ENCODE data around the gene MYCBPAP.

MYCBPAP gene

GRCh38 chr17:50519141-50519834 is 11.0 kb downstream of the MYCBPAP start:
- DNase-seq = no peak

GRCh38 chr17:50520483-50520882 is 12.2 kb downstream of the MYCBPAP start:
- no peak for DNase-seq

- DNase-seq = no peak
Measured at GRCh38 chr17:50521514-50521913, 13.3 kb downstream of the MYCBPAP start.

GRCh38 chr17:50522766-50523165 is 14.5 kb downstream of the MYCBPAP start:
- DNase-seq = no peak

- DNase-seq = no peak
Measured at GRCh38 chr17:50523208-50523607, 15.0 kb downstream of the MYCBPAP start.

GRCh38 chr17:50524838-50525237 is 16.6 kb downstream of the MYCBPAP start:
- DNase-seq = no peak

GRCh38 chr17:50527155-50527762 is 19.0 kb downstream of the MYCBPAP start:
- no peak for DNase-seq

- no peak for DNase-seq
Measured at GRCh38 chr17:50527949-50528474, 19.8 kb downstream of the MYCBPAP start.

GRCh38 chr17:50529849-50530248 is 21.6 kb downstream of the MYCBPAP start:
- no peak for DNase-seq

GRCh38 chr17:50531428-50532025 is 23.3 kb downstream of the MYCBPAP start:
- DNase-seq = no peak

GRCh38 chr17:50532452-50533024 is 24.3 kb downstream of the MYCBPAP start, which contains the start of gene EPN3:
Gene EPN3 (plus strand): TSS chr17:50532735. CDS start chr17:50536557, 3,822 bp downstream.
- DNase-seq = no peak

GRCh38 chr17:50533185-50533584 is 24.9 kb downstream of the MYCBPAP start:
- DNase-seq = no peak

GRCh38 chr17:50533720-50534148 is 25.5 kb downstream of the MYCBPAP start:
- DNase-seq = no peak

- DNase-seq = no peak
Measured at GRCh38 chr17:50534222-50534978, 26.2 kb downstream of the MYCBPAP start.

GRCh38 chr17:50534979-50535326 is 26.7 kb downstream of the MYCBPAP start:
- DNase-seq = no peak

- no peak for DNase-seq
Measured at GRCh38 chr17:50535407-50535806, 27.2 kb downstream of the MYCBPAP start.

GRCh38 chr17:50536683-50537646 is 28.7 kb downstream of the MYCBPAP start:
- DNase-seq = no peak

- DNase-seq = no peak
Measured at GRCh38 chr17:50537721-50538548, 29.7 kb downstream of the MYCBPAP start.

- DNase-seq = no peak
Measured at GRCh38 chr17:50538549-50539410, 30.5 kb downstream of the MYCBPAP start.
